Panc1 (cell line): ENCODE data around the gene ISLR2. TPM values are rescaled to one million over a fixed set of nuclear protein-coding genes. Genes with fewer than 3 reads are reported as not detected.

ENCODE experiments used
- ATAC-seq: fragments of 200-7000 bp; cut with Tn5 transposase; 2 replicates; pipeline ENCODE4 v1.9.1; 2020; ENCODE audit warnings: mild to moderate bottlenecking, moderate library complexity
- BruUV-seq: library from RNA; stranded (reverse); fragments of 400-500 nt; replicated peaks from 2 replicates; lab custom pipeline; 2021; lab: Mats Ljungman, UMichigan
- CTCF ChIA-PET: fragments of 300-600 bp; sonication (Branson Sonifier 250); formaldehyde crosslinking; loops from one replicate; lab custom pipeline; 2022; ENCODE audit warnings: antibody characterized with exemption; lab: Charles Lee
- POLR2A ChIA-PET: fragments of 300-600 bp; sonication (Branson Sonifier 250); formaldehyde crosslinking; loops from one replicate; lab custom pipeline; 2022; ENCODE audit warnings: antibody characterized with exemption; lab: Charles Lee
- DNase-seq: peaks from one replicate; pipeline ENCODE4 v3.0.0-alpha.2; 2010; ENCODE audit warnings: low read depth, low spot score
- H3K27ac ChIP-seq: 2 replicates; pipeline ENCODE4 v1.5.1; 2011; ENCODE audit warnings: mild to moderate bottlenecking, low read length, inconsistent platforms
- H3K27me3 ChIP-seq: fragments of 200-500 bp; sonication (Bioruptor generic); 2 replicates; pipeline ENCODE4 v1.6.0; 2014; ENCODE audit warnings: low read length, inconsistent platforms; ENCODE audit not compliant: control insufficient read depth, insufficient read depth
- H3K36me3 ChIP-seq: fragments of 200-500 bp; sonication (Bioruptor generic); 2 replicates; pipeline ENCODE4 v1.5.1; 2014; ENCODE audit warnings: inconsistent platforms, mild to moderate bottlenecking, low read length, moderate library complexity; ENCODE audit not compliant: control insufficient read depth, insufficient read depth
- H3K4me1 ChIP-seq: 2 replicates; pipeline ENCODE4 v1.5.1; 2011; ENCODE audit warnings: inconsistent platforms, mild to moderate bottlenecking, low read length, moderate library complexity; ENCODE audit not compliant: control insufficient read depth, insufficient read depth
- H3K4me3 ChIP-seq, 2 experiments: 2 replicates each; pipeline ENCODE4 v1.5.1; 2011 to 2012; ENCODE audit warnings: low read depth in 2 of 2, low read length in 2 of 2, mild to moderate bottlenecking in 2 of 2, inconsistent platforms in 1 of 2, moderate library complexity in 1 of 2
- H3K9me3 ChIP-seq: fragments of 200-500 bp; sonication (Bioruptor generic); 2 replicates; pipeline ENCODE4 v1.5.1; 2014; ENCODE audit warnings: low read depth, mild to moderate bottlenecking, inconsistent platforms, low read length, moderate library complexity; ENCODE audit not compliant: control insufficient read depth, insufficient read depth
- CTCF ChIP-seq: fragments of 450-650 bp; IDR thresholded peaks from 2 replicates; pipeline ENCODE4 v1.5.1; 2017; ENCODE audit warnings: mild to moderate bottlenecking
- POLR2AphosphoS5 ChIP-seq: IDR thresholded peaks from 2 replicates; pipeline ENCODE4 v1.6.1; 2012; ENCODE audit warnings: mild to moderate bottlenecking, low read depth, low read length, moderate library complexity
- REST ChIP-seq, 2 experiments: IDR thresholded peaks; 2 replicates each; pipeline ENCODE4 v1.6.1; 2011 to 2012; ENCODE audit warnings: low read depth in 2 of 2, control low read depth in 1 of 2, low read length in 1 of 2, mild to moderate bottlenecking in 1 of 2, moderate library complexity in 1 of 2; ENCODE audit not compliant: insufficient read depth in 1 of 2
- SIN3A ChIP-seq: IDR thresholded peaks from 2 replicates; pipeline ENCODE4 v1.6.1; 2012; ENCODE audit warnings: low read depth, mild to moderate bottlenecking, low read length, moderate library complexity, borderline replicate concordance; ENCODE audit not compliant: insufficient read depth
- TCF7L2 ChIP-seq: IDR thresholded peaks from 2 replicates; pipeline ENCODE4 v1.6.1; 2011; ENCODE audit warnings: mild to moderate bottlenecking, low read depth, low read length, inconsistent platforms
- in situ Hi-C: cut with HindIII; loops from 2 replicates; pipeline ENCODE4 v1.10.0; 2016; ENCODE audit warnings: low sequenced_read_pairs, low pct_unique_long_range_greater_than_20kb
- intact Hi-C: fragments of 100-400 bp; cut with micrococcal nuclease; formaldehyde crosslinking; loops from one replicate; pipeline ENCODE4 v1.10.0; 2022; ENCODE audit not compliant: unreplicated experiment
- total RNA-seq: library from RNA; stranded (reverse); gene quantifications from one replicate; pipeline ENCODE4 v1.2.1, GENCODE V29; 2021; ENCODE audit not compliant: unreplicated experiment

Gene ISLR2
- total RNA-seq, 1 experiment from 2014 or later: 0.36 TPM

GRCh38 chr15:74132681-74133651 is 2.6 kb downstream of the ISLR2 start:
- TF ChIP-seq CTCF: no peak
- no peak for TF ChIP-seq POLR2AphosphoS5
- no peak for TF ChIP-seq REST (IDR thresholded peaks at IDR 0.05; ENCODE audit: insufficient read depth in 1 of 2, low read depth in 2 of 2, low read length in 1 of 2)
- TF ChIP-seq TCF7L2: no peak
- no peak overlapping the region for H3K4me3 ChIP-seq
- ChIA-PET CTCF (no interaction called here), POLR2A (no interaction called here)
- no peaks in the 10 kb centered on the region for H3K9me3 ChIP-seq
- ATAC-seq (no peak), DNase-seq (no peak)
- H3K27ac ChIP-seq: no peak overlapping the region
- H3K36me3 ChIP-seq: no peaks in the 10 kb centered on the region
- no TSS peak for BruUV-seq
- intact Hi-C loops (no loop called here), in situ Hi-C loops (no loop called here)
- peaks cover 14% of the 10 kb centered on the region; the same call in 1 of the 2 replicates for H3K27me3 ChIP-seq
- H3K4me1 ChIP-seq: peaks cover 13% of the 10 kb centered on the region

- in situ Hi-C loops: no loop called here
- no TSS peak for BruUV-seq
- intact Hi-C loops: no loop called here
- no peaks in the 10 kb centered on the region for H3K36me3 ChIP-seq
- ChIA-PET CTCF (interaction anchor here (0.7 to 1.2 kb wide), 2 partner anchors 22 to 174 kb away, joined by 3 read pairs; no protein-coding TSS in a partner anchor), POLR2A (no interaction called here)
- H3K27ac ChIP-seq: no peak overlapping the region
- peaks cover 6% of the 10 kb centered on the region for H3K4me1 ChIP-seq
- DNase-seq (no peak), ATAC-seq (no peak)
- peaks cover 14% of the 10 kb centered on the region; the same call in 1 of the 2 replicates for H3K27me3 ChIP-seq
- H3K9me3 ChIP-seq: no peaks in the 10 kb centered on the region
- TF ChIP-seq TCF7L2 (no peak), CTCF (no peak), SIN3A (no peak), REST (IDR thresholded peaks at IDR 0.05; ENCODE audit: insufficient read depth in 1 of 2, low read depth in 2 of 2, low read length in 1 of 2) (no peak), POLR2AphosphoS5 (no peak)
- H3K4me3 ChIP-seq: no peak overlapping the region
Observed at GRCh38 chr15:74133694-74134386, 3.5 kb downstream of the ISLR2 start.
